ENCODE data around the gene HBP1. TPM values are rescaled to one million over a fixed set of nuclear protein-coding genes. Genes with fewer than 3 reads are reported as not detected.

The HBP1 gene
- total RNA-seq, 1 donor from 2014 or later = 53.0 TPM

DNA sequence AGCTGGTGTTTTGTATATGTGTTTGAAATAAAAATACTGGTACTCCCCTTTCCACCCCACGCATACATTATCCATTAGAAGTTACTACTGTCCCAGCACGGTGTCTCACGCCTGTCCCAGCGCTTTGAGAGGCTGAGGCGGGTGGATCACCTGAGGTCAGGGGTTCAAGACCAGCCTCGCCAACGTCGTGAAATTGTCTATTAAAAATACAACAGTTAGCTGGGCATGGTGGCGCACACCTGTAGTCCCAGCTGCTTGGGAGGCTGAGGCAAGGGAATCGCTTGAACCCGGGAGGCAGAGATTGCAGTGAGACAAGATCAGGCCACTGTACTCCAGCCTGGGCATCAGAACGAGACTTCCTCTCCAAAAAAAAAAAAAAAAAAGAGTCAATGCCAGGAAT is 2.7 kb downstream of the HBP1 start:
- H3K27ac Mint-ChIP-seq = peak overlapping the region; percentile 56
- H3K27me3 Mint-ChIP-seq = no peaks in the 10 kb centered on the region
- peaks cover 1% of the 10 kb centered on the region for H3K36me3 Mint-ChIP-seq (ENCODE audit: insufficient read depth)
- no peak overlapping the region for H3K4me3 Mint-ChIP-seq (ENCODE audit: low read depth)
- no peak for DNase-seq (ENCODE audit: low spot score, unreplicated experiment)
- H3K4me1 Mint-ChIP-seq (ENCODE audit: low read depth) = peaks cover 22% of the 10 kb centered on the region
- TF ChIP-seq, protein P1, sequence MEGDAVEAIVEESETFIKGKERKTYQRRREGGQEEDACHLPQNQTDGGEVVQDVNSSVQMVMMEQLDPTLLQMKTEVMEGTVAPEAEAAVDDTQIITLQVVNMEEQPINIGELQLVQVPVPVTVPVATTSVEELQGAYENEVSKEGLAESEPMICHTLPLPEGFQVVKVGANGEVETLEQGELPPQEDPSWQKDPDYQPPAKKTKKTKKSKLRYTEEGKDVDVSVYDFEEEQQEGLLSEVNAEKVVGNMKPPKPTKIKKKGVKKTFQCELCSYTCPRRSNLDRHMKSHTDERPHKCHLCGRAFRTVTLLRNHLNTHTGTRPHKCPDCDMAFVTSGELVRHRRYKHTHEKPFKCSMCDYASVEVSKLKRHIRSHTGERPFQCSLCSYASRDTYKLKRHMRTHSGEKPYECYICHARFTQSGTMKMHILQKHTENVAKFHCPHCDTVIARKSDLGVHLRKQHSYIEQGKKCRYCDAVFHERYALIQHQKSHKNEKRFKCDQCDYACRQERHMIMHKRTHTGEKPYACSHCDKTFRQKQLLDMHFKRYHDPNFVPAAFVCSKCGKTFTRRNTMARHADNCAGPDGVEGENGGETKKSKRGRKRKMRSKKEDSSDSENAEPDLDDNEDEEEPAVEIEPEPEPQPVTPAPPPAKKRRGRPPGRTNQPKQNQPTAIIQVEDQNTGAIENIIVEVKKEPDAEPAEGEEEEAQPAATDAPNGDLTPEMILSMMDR (IDR thresholded peaks at IDR 0.05; ENCODE audit: unreplicated experiment) = no peak
- H3K9me3 Mint-ChIP-seq (ENCODE audit: low read depth) = no peaks in the 10 kb centered on the region

GRCh38 chr7:107172276-107173032 is 3.7 kb downstream of the HBP1 start:
- no peaks in the 10 kb centered on the region for H3K9me3 Mint-ChIP-seq (ENCODE audit: low read depth)
- TF ChIP-seq, protein P1 (IDR thresholded peaks at IDR 0.05; ENCODE audit: unreplicated experiment) = no peak
- no peaks in the 10 kb centered on the region for H3K27me3 Mint-ChIP-seq
- H3K36me3 Mint-ChIP-seq (ENCODE audit: insufficient read depth) = peaks cover 1% of the 10 kb centered on the region
- no peak overlapping the region for H3K27ac Mint-ChIP-seq
- H3K4me3 Mint-ChIP-seq (ENCODE audit: low read depth) = no peak overlapping the region
- peaks cover 16% of the 10 kb centered on the region for H3K4me1 Mint-ChIP-seq (ENCODE audit: low read depth)
- no peak for DNase-seq (ENCODE audit: low spot score, unreplicated experiment)

GRCh38 chr7:107173191-107173590 is 4.4 kb downstream of the HBP1 start:
- no peak for DNase-seq (ENCODE audit: low spot score, unreplicated experiment)
- peaks cover 12% of the 10 kb centered on the region for H3K4me1 Mint-ChIP-seq (ENCODE audit: low read depth)
- peaks cover 1% of the 10 kb centered on the region for H3K36me3 Mint-ChIP-seq (ENCODE audit: insufficient read depth)
- TF ChIP-seq, protein P1 (IDR thresholded peaks at IDR 0.05; ENCODE audit: unreplicated experiment) = no peak
- no peaks in the 10 kb centered on the region for H3K9me3 Mint-ChIP-seq (ENCODE audit: low read depth)
- H3K27ac Mint-ChIP-seq = peak overlapping the region; percentile 56
- H3K4me3 Mint-ChIP-seq (ENCODE audit: low read depth) = no peak overlapping the region
- H3K27me3 Mint-ChIP-seq = no peaks in the 10 kb centered on the region

GRCh38 chr7:107173691-107174406 is 5.0 kb downstream of the HBP1 start:
- no peak for DNase-seq (ENCODE audit: low spot score, unreplicated experiment)
- Mint-ChIP-seq H3K36me3 (ENCODE audit: insufficient read depth) (peaks cover 1% of the 10 kb centered on the region), H3K27me3 (no peaks in the 10 kb centered on the region), H3K4me1 (ENCODE audit: low read depth) (peaks cover 12% of the 10 kb centered on the region), H3K27ac (no peak overlapping the region), H3K9me3 (ENCODE audit: low read depth) (no peaks in the 10 kb centered on the region), H3K4me3 (ENCODE audit: low read depth) (no peak overlapping the region)
- TF ChIP-seq, protein P1 (IDR thresholded peaks at IDR 0.05; ENCODE audit: unreplicated experiment) = no peak

- TF ChIP-seq, protein P1 (IDR thresholded peaks at IDR 0.05; ENCODE audit: unreplicated experiment) = no peak
- H3K4me1 Mint-ChIP-seq (ENCODE audit: low read depth) = no peaks in the 10 kb centered on the region
- H3K27me3 Mint-ChIP-seq = no peaks in the 10 kb centered on the region
- H3K9me3 Mint-ChIP-seq (ENCODE audit: low read depth) = no peaks in the 10 kb centered on the region
- H3K36me3 Mint-ChIP-seq (ENCODE audit: insufficient read depth) = peaks cover 11% of the 10 kb centered on the region
- H3K27ac Mint-ChIP-seq = no peak overlapping the region
- no peak overlapping the region for H3K4me3 Mint-ChIP-seq (ENCODE audit: low read depth)
- no peak for DNase-seq (ENCODE audit: low spot score, unreplicated experiment)
Observed at GRCh38 chr7:107179326-107180164, 10.7 kb downstream of the HBP1 start.
